Activated CD4-positive, alpha-beta T cell treated with anti-CD3 and anti-CD28 coated beads for 4 hours (primary cell): ENCODE results near the gene TCTN3.
"Not testable (repeated sequence)": the region's sequence is repeated elsewhere in the genome, so short reads cannot be mapped to it uniquely, and the experiment has no call there.

ENCODE experiments used
- DNase-seq, 2 donors: peaks; one replicate each; pipeline ENCODE4 v3.0.0-alpha.2; 2020

TCTN3 gene

GRCh38 chr10:95683966-95684365 lies 9.8 kb downstream of the TCTN3 start:
- DNase-seq: no peak

DNA sequence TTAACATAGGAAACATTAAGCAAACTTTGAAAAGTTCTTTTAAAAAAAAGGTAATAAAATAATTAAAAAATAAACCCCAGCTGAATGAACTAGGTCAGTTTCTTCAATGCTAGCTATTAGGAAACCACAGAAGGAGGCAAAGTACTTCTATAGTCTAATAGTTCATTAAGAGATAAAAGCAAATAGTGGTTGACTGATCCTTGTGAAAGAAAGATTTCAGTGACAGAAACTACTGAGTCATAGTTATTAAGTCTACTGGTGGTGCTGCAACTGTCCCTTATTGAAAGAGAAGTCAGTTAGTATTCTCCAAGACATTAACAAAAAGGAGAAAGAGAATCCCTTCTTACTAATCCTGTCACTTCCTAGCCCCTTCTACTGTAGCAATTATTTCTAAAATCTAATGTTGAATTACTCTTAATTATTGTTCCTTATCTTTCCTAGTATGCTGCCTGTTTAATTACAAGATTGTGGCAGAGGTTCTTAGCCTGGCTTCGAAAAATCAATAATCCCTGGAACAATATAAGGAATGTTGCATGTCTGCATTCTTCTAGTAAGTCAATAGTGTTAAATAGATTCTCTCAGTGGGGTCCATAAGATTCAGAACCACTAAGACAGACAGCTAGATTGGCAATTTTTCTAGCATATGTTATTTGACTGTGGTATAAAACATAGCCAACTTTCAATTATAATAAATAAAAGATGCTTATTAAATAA lies 18.2 kb downstream of the TCTN3 start:
- DNase-seq: no peak

- DNase-seq: no peak
These were observed 19.1 kb downstream of the TCTN3 start for GRCh38 chr10:95674643-95675042.

DNA sequence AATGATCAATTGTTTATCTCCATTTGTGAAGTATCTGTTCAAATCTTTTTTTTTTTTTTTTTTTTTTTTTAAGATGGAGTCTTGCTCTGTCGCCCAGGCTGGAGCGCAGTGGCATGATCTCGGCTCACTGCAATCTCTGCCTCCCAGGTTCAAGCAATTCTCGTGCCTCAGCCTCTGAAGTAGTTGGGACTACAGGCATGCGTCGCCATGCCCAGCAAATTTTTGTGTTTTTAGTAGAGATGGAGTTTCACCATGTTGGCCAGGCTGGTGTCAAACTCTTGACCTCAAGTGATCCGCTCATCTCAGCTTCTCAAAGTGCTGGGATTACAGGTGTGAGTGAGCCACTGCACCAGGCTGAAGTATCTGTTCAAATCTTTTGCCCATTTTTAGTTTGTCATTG lies 21.1 kb downstream of the TCTN3 start:
- DNase-seq: not testable (repeated sequence)

GRCh38 chr10:95664543-95664942 lies 29.2 kb downstream of the TCTN3 start:
- DNase-seq: no peak

GRCh38 chr10:95663496-95663895 lies 30.2 kb downstream of the TCTN3 start:
- no peak for DNase-seq

- DNase-seq: no peak
These were observed 31.9 kb downstream of the TCTN3 start for GRCh38 chr10:95661818-95662217.

- DNase-seq: no peak
These were observed 33.4 kb downstream of the TCTN3 start for GRCh38 chr10:95660283-95660682.

DNA sequence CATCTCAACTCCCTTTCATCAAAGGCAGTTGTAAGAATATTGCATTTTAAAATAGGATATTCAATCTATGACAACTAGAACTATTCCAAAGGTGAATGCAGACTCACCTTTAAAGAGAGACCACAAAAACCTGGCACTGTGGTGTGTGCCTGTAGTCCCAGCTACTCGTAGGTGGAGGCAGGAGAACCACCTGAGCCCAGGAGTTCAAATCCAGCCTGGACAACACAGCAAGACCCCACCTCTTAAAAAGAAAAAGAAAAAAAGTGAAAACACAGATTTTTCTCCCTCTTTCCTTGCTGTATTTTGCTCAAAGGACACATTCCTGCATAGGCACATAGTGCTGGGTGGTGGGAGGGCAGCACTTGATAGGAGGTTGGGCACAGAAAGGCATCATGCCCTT lies 36.5 kb downstream of the TCTN3 start:
- DNase-seq: no peak

DNA sequence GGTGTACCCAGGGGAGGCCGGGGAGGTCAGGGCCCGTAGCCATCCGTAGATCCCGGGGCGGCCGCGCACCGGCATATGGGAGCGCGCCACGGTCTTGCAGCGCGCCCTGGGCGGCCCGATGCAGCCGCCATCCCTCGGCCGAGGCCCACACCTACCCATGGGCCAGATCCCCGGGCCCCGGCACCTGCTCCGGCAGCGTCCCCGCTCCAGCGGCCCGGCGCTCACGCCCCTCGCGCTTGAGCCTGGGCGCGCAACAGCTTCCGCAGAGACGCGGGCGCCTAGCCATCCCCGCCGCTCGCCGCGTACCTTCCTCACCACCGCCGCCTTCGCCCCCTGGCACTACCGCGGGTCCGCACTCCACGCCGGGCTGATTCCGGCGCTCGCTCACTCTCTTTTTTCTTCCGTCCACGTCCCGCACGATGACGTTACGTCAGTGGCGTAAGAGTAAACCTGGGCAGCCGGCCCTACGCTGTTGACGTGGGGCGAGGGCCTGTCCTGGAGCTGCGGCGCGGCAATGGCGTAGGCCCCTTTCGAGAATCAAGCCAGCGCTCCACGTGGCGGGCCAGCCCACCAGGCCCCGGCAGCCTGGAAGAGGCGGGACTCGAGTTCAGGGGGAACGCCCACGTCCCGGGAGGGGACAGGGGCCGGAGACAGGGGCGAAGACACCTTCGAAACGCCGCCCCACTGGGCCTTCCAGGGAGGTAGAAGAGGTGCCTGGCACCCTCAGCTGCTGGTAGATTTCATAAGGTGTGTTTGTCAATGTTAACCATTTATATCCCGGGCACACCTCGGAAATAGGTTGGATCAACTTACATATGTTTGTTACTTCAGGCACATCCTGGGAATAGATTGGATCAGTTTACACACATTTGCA lies 37.2 kb downstream of the TCTN3 start, which contains the start of gene ALDH18A1:
Gene ALDH18A1, minus strand, starts transcription at position 421 of the 874 bp plus-strand sequence. CDS start 3,334 bp downstream, outside the sequence.
- peak; percentile 92 to 93 for DNase-seq

- peak; percentile 25 to 44 for DNase-seq
These were observed 38.0 kb downstream of the TCTN3 start for GRCh38 chr10:95655571-95656290.

DNA sequence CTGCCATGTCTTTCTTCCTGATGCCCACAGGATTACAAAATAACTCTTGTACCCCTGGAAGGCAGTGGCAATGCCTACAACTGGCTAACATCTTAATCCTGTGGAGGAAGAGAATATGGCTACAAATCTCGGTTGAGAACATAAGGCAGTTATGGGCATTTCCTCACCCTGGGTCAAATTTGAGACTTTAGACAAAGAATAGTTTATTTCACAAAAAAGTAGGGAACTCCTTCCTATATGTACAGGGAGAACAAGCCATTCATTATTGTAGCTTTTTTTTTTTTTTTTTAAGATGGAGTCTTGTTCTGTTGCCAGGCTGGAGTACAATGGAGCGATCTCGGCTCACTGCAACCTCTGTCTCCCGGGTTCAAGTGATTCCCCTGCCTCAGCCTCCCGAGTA lies 39.8 kb downstream of the TCTN3 start:
- DNase-seq: no peak

DNA sequence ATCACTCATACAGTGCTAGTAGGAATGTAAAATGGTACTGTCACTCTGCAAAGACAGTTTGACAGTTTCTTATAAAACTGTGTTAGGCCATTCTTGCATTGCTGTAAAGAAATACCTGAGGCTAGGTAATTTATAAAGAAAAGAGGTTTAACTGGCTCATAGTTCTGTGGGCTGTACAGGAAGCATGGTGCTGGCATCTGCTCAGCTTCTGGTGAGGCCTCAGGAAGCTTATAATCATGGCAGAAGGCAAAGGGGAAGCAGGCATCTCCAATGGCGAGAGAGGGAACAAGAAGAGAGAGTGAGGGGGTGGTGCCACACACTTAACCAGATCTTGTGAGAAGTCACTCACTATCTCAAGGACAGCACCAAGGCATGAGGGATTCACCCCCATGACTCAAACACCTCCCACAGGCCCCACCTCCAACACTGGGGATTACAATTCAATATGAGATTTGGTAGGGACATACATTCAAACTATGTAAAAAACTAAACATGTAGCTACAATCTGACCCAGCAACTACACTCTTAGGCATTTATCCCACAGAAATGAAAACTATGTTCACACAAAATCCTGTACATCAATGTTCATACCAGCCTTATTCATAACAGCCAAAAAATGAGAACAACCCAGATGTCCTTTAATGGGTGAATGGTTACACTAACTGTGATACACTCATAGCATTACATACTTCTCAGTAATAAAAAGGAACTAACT lies 42.2 kb downstream of the TCTN3 start:
- peak in 1 of 2 donors; percentile 3 for DNase-seq

GRCh38 chr10:95650232-95650631 lies 43.5 kb downstream of the TCTN3 start:
- DNase-seq: no peak

DNA sequence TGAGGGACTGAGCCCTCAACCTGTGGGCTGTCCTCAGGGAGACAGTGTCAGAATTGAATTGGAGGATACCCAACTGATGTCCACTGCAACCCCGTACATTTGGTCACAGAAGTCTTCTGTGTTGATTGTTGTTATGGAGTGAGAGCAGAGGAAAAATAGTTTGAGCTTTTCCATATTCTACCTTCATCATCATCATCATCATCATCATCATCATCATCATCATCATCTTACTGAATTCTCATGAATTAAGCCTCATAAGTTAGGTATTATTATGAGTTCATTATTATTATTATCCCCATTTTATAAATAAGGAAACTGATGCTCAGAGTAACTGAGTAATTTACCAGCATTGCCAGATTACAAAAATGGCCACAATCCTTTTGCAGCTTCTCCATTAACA lies 45.6 kb downstream of the TCTN3 start:
- DNase-seq: no peak

DNA sequence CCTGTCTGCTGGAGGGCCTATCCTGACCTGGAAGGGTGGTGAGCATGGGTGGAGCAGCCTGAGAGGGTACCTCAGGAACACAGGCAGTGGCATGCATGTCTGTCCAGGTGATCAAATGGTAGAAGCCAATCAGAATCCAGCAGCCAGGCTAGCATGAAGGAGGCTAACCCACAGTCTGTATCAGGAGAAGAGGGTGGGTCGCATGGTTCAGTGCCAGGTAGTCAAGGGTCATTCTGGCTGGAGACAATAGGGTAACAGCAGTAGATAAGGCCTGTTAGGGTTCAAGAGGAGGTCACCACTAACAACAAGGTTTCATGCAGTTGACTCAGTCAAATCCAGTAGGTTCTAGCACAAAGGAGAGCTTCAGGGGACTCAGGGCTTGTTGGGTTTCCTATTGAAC lies 47.6 kb downstream of the TCTN3 start:
- DNase-seq: no peak

DNA sequence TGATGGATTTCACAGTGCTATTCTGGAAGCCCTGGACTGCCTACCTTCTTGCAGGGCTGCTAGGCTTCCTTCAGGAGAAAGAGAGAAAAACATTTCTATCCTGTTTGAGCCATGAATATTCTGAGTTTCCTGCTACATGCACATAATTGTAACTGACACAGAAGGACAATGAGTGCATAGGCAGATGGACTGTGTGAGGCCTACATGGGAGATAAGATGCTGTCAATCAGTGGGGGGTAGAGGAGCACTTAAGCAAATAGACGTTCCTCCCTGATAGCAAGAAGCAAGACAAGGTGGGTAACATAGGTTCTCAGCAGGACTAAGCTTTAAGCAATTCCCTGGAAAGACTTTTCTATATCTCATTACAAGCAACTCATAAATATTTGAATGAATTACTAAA lies 48.8 kb downstream of the TCTN3 start:
- no peak for DNase-seq

GRCh38 chr10:95640891-95641315 lies 52.8 kb downstream of the TCTN3 start:
- DNase-seq: no peak

DNA sequence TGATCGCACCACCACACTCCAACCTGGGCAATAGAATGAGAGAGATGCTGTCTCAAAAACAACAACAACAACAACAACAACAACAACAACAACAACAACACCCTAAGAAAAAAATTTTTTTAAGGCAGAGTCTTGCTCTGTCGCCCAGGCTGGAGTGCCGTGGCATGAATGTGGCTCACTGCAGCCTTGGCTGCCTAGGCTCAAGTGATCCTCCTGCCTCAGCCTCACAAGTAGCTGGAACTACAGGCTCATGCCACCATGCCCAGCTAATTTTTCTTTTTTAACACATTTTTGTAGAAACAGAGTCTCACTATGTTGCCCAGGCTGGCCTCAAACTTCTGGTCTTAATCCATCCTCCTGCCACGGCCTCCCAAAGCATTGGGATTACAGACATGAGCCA lies 55.8 kb downstream of the TCTN3 start:
- no peak for DNase-seq

DNA sequence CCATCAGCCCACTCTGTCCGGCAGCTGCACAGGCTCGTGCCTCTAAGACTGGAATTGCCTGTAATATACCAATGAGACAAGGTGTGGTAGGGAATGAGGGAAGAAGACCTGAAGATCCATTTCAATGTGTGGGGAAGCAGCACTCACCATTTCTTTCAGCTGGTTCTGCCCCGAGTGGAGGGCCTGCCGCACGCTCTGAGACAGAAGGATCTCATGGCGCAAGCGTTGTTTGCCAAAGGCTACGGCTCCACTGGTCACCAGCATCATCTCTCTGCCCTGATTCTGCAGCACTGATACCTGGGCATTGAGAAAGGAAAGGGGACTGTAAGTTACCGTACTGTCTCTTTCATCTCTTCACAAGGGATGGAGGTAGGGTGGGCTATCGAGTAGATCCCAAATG lies 56.6 kb downstream of the TCTN3 start:
- no peak for DNase-seq

GRCh38 chr10:95635319-95635733 lies 58.4 kb downstream of the TCTN3 start:
- DNase-seq: no peak

DNA sequence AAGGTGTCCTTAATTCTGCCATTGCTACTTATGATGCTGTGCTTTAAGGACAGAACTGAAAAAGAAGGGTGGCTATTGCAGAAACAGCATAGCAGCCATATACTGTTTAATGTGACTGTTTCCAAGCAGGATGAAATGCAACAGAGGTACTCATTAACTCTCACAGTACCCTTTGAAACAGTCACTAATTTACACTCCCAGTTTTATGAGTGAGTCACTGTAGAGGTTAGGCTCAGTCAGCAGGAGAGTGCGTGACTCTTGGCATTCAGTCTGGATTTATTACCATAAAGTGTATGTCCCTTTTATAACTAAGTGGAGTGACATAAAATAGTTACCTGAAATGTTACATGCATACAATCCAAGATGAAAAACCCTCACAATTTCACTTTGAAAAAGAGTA lies 64.9 kb downstream of the TCTN3 start:
- DNase-seq: no peak

DNA sequence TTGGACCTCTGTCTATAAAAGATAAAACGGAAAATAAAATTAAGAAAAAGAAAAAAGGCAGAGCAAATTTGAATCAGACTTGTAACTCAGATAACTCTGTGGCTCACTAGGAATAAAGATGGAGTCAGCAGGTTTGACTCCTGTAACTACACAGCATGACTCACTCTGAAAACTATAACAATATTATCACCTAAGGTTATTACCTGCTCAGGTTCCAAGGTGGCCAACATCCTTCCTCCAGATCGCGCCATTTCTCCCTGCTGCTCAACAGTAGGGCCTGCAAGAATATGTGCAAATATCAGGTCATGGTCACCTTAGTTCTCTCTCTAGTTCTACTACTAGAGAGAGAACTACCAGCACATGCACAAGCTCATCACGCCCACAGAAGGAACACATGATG lies 67.2 kb downstream of the TCTN3 start:
- DNase-seq: no peak
